Activated CD4-positive, alpha-beta T cell treated with anti-CD3 and anti-CD28 coated beads for 24 hours (primary cell): ENCODE results near the gene POU3F2.
A peak's percentile ranks its signal among the peaks of the same experiment; 100 is the strongest.

Experiments
- DNase-seq, 2 donors: peaks; one replicate each; pipeline ENCODE4 v3.0.0-alpha.2; 2020; ENCODE audit warnings: low read depth in 2 of 2

POU3F2 gene

GRCh38 chr6:98834060-98835031 lies at the start of gene POU3F2:
Gene POU3F2, plus strand, starts transcription at chr6:98834574. Its CDS starts 300 bp downstream, at chr6:98834874.
- peak; percentile 40 to 51 for DNase-seq

- DNase-seq, result no peak
Measured at GRCh38 chr6:98787435-98787834, 46.9 kb upstream of the POU3F2 start.

- no peak for DNase-seq
Measured at GRCh38 chr6:98787961-98788360, 46.4 kb upstream of the POU3F2 start.

- no peak for DNase-seq
Measured at GRCh38 chr6:98794307-98794842, 40.0 kb upstream of the POU3F2 start.

GRCh38 chr6:98797217-98797994 lies 37.0 kb upstream of the POU3F2 start:
- no peak for DNase-seq

- no peak for DNase-seq
Measured at GRCh38 chr6:98800866-98801265, 33.5 kb upstream of the POU3F2 start.

- no peak for DNase-seq
Measured at GRCh38 chr6:98808541-98809210, 25.7 kb upstream of the POU3F2 start.

- no peak for DNase-seq
Measured at GRCh38 chr6:98812220-98812619, 22.2 kb upstream of the POU3F2 start.

GRCh38 chr6:98816799-98817198 lies 17.6 kb upstream of the POU3F2 start:
- no peak for DNase-seq

- no peak for DNase-seq
Measured at GRCh38 chr6:98821756-98822405, 12.5 kb upstream of the POU3F2 start.

GRCh38 chr6:98823428-98824161 lies 10.8 kb upstream of the POU3F2 start:
- DNase-seq, result no peak

- DNase-seq, result no peak
Measured at GRCh38 chr6:98824162-98824901, 10.0 kb upstream of the POU3F2 start.

GRCh38 chr6:98824902-98825599 lies 9.3 kb upstream of the POU3F2 start:
- no peak for DNase-seq

GRCh38 chr6:98825600-98826230 lies 8.7 kb upstream of the POU3F2 start:
- DNase-seq, result no peak

GRCh38 chr6:98827295-98828159 lies 6.8 kb upstream of the POU3F2 start:
- no peak for DNase-seq

- DNase-seq, result no peak
Measured at GRCh38 chr6:98828211-98828788, 6.1 kb upstream of the POU3F2 start.

- no peak for DNase-seq
Measured at GRCh38 chr6:98828941-98829411, 5.4 kb upstream of the POU3F2 start.
